ENCODE measurements around the gene B9D2. TPM values are rescaled to one million over a fixed set of nuclear protein-coding genes. Genes with fewer than 3 reads are reported as not detected.

B9D2 gene
- total and polyA plus RNA-seq, 4 donors = 1.6 to 13.5 (median 4.8) TPM

GRCh38 chr19:41330481-41330880 lies 33.5 kb downstream of the B9D2 start:
- no peak overlapping the region for H3K27ac ChIP-seq (ENCODE audit: low read depth in 1 of 2, low read length in 2 of 2)
- intact Hi-C loops (cut with DNase I) = no loop called here
- H3K9me3 ChIP-seq (ENCODE audit: control insufficient read depth, low read length) = no peaks in the 10 kb centered on the region
- H3K4me1 ChIP-seq (ENCODE audit: control insufficient read depth in 1 of 2, insufficient read depth in 2 of 2, low read length in 2 of 2) = no peaks in the 10 kb centered on the region
- no peaks in the 10 kb centered on the region for H3K27me3 ChIP-seq (ENCODE audit: control insufficient read depth in 1 of 2, insufficient read depth in 2 of 2, low read length in 1 of 2)
- H3K4me3 ChIP-seq (ENCODE audit: low read length in 2 of 2) = no peak overlapping the region
- ATAC-seq (ENCODE audit: low FRiP score) (no peak), DNase-seq (no peak)
- H3K36me3 ChIP-seq (ENCODE audit: control insufficient read depth in 1 of 2, insufficient read depth in 2 of 2, low read length in 1 of 2) = peaks cover 0 to 2% of the 10 kb centered on the region in 2 donors
- WGBS, 2 donors = 85 to 89% methylated on average over 4 of the region's 4 CpGs

- Histone ChIP-seq H3K27ac (ENCODE audit: low read depth in 1 of 2, low read length in 2 of 2) (no peak overlapping the region), H3K4me1 (ENCODE audit: control insufficient read depth in 1 of 2, insufficient read depth in 2 of 2, low read length in 2 of 2) (no peaks in the 10 kb centered on the region), H3K27me3 (ENCODE audit: control insufficient read depth in 1 of 2, insufficient read depth in 2 of 2, low read length in 1 of 2) (no peaks in the 10 kb centered on the region), H3K36me3 (ENCODE audit: control insufficient read depth in 1 of 2, insufficient read depth in 2 of 2, low read length in 1 of 2) (peaks cover 0 to 2% of the 10 kb centered on the region in 2 donors), H3K4me3 (ENCODE audit: low read length in 2 of 2) (no peak overlapping the region), H3K9me3 (ENCODE audit: control insufficient read depth, low read length) (no peaks in the 10 kb centered on the region)
- ATAC-seq (ENCODE audit: low FRiP score) (no peak), DNase-seq (peak in 1 of 2 donors; percentile 73)
- intact Hi-C loops (cut with DNase I) = no loop called here
- 95 to 100% methylated on average over 1 of the region's 1 CpG for WGBS, 2 donors
Observed at GRCh38 chr19:41328842-41329225, 35.1 kb downstream of the B9D2 start.

- ATAC-seq (ENCODE audit: low FRiP score) (no peak), DNase-seq (no peak)
- H3K36me3 ChIP-seq (ENCODE audit: control insufficient read depth in 1 of 2, insufficient read depth in 2 of 2, low read length in 1 of 2) = peaks cover 0 to 2% of the 10 kb centered on the region in 2 donors
- WGBS, 2 donors = 76 to 81% methylated on average over 22 of the region's 22 CpGs
- no peaks in the 10 kb centered on the region for H3K27me3 ChIP-seq (ENCODE audit: control insufficient read depth in 1 of 2, insufficient read depth in 2 of 2, low read length in 1 of 2)
- intact Hi-C loops (cut with DNase I) = no loop called here
- no peak overlapping the region for H3K27ac ChIP-seq (ENCODE audit: low read depth in 1 of 2, low read length in 2 of 2)
- H3K4me3 ChIP-seq (ENCODE audit: low read length in 2 of 2) = no peak overlapping the region
- no peaks in the 10 kb centered on the region for H3K9me3 ChIP-seq (ENCODE audit: control insufficient read depth, low read length)
- H3K4me1 ChIP-seq (ENCODE audit: control insufficient read depth in 1 of 2, insufficient read depth in 2 of 2, low read length in 2 of 2) = no peaks in the 10 kb centered on the region
Observed at GRCh38 chr19:41328157-41328841, 35.6 kb downstream of the B9D2 start.

GRCh38 chr19:41327576-41328156 lies 36.3 kb downstream of the B9D2 start:
- Histone ChIP-seq H3K27ac (ENCODE audit: low read depth in 1 of 2, low read length in 2 of 2) (peak overlapping the region in 1 of 2 donors; percentile 2), H3K4me3 (ENCODE audit: low read length in 2 of 2) (no peak overlapping the region), H3K27me3 (ENCODE audit: control insufficient read depth in 1 of 2, insufficient read depth in 2 of 2, low read length in 1 of 2) (no peaks in the 10 kb centered on the region), H3K36me3 (ENCODE audit: control insufficient read depth in 1 of 2, insufficient read depth in 2 of 2, low read length in 1 of 2) (peaks cover 0 to 2% of the 10 kb centered on the region in 2 donors), H3K4me1 (ENCODE audit: control insufficient read depth in 1 of 2, insufficient read depth in 2 of 2, low read length in 2 of 2) (no peaks in the 10 kb centered on the region), H3K9me3 (ENCODE audit: control insufficient read depth, low read length) (no peaks in the 10 kb centered on the region)
- peak; percentile 44 for ATAC-seq (ENCODE audit: low FRiP score)
- peak; percentile 85 to 86 for DNase-seq
- 39 to 60% methylated on average over 32 to 33 of the region's 33 CpGs for WGBS, 2 donors
- intact Hi-C loops (cut with DNase I) = no loop called here

GRCh38 chr19:41327076-41327575 lies 36.8 kb downstream of the B9D2 start:
- no peak overlapping the region for H3K4me3 ChIP-seq (ENCODE audit: low read length in 2 of 2)
- peaks cover 0 to 1% of the 10 kb centered on the region in 2 donors for H3K36me3 ChIP-seq (ENCODE audit: control insufficient read depth in 1 of 2, insufficient read depth in 2 of 2, low read length in 1 of 2)
- H3K4me1 ChIP-seq (ENCODE audit: control insufficient read depth in 1 of 2, insufficient read depth in 2 of 2, low read length in 2 of 2) = no peaks in the 10 kb centered on the region

GRCh38 chr19:41325947-41326706 lies 37.8 kb downstream of the B9D2 start:
- no peak overlapping the region for H3K4me3 ChIP-seq (ENCODE audit: low read length in 2 of 2)
- peak overlapping the region; percentile 33 to 40 for H3K27ac ChIP-seq (ENCODE audit: low read depth in 1 of 2, low read length in 2 of 2)
- no peaks in the 10 kb centered on the region for H3K36me3 ChIP-seq (ENCODE audit: control insufficient read depth in 1 of 2, insufficient read depth in 2 of 2, low read length in 1 of 2)
- no peaks in the 10 kb centered on the region for H3K4me1 ChIP-seq (ENCODE audit: control insufficient read depth in 1 of 2, insufficient read depth in 2 of 2, low read length in 2 of 2)
- 11 to 12% methylated on average over 30 of the region's 30 CpGs for WGBS, 2 donors
- no peaks in the 10 kb centered on the region for H3K9me3 ChIP-seq (ENCODE audit: control insufficient read depth, low read length)
- peak; percentile 6 for ATAC-seq (ENCODE audit: low FRiP score)
- no peaks in the 10 kb centered on the region for H3K27me3 ChIP-seq (ENCODE audit: control insufficient read depth in 1 of 2, insufficient read depth in 2 of 2, low read length in 1 of 2)
- DNase-seq = no peak
- intact Hi-C loops (cut with DNase I) = loop anchor here in 1 of 2 donors (1.0 to 2.0 kb wide), 2 partner anchors 16 to 27 kb away; partner anchors contain the start of genes CCDC97 and TGFB1

More at GRCh38 chr19:41327076-41327575, 36.8 kb downstream of the B9D2 start:
- Histone ChIP-seq H3K9me3 (ENCODE audit: control insufficient read depth, low read length) (no peaks in the 10 kb centered on the region), H3K27ac (ENCODE audit: low read depth in 1 of 2, low read length in 2 of 2) (peak overlapping the region in 1 of 2 donors; percentile 14), H3K27me3 (ENCODE audit: control insufficient read depth in 1 of 2, insufficient read depth in 2 of 2, low read length in 1 of 2) (no peaks in the 10 kb centered on the region)
- 59 to 70% methylated on average over 13 of the region's 13 CpGs for WGBS, 2 donors
- no peak for DNase-seq
- ATAC-seq (ENCODE audit: low FRiP score) = no peak
- intact Hi-C loops (cut with DNase I) = no loop called here

GRCh38 chr19:41325640-41325946 lies 38.4 kb downstream of the B9D2 start:
- 1 to 3% methylated on average over 10 of the region's 10 CpGs for WGBS, 2 donors
- Histone ChIP-seq H3K4me3 (ENCODE audit: low read length in 2 of 2) (no peak overlapping the region), H3K27me3 (ENCODE audit: control insufficient read depth in 1 of 2, insufficient read depth in 2 of 2, low read length in 1 of 2) (no peaks in the 10 kb centered on the region), H3K36me3 (ENCODE audit: control insufficient read depth in 1 of 2, insufficient read depth in 2 of 2, low read length in 1 of 2) (no peaks in the 10 kb centered on the region), H3K27ac (ENCODE audit: low read depth in 1 of 2, low read length in 2 of 2) (peak overlapping the region; percentile 33 to 40), H3K9me3 (ENCODE audit: control insufficient read depth, low read length) (no peaks in the 10 kb centered on the region), H3K4me1 (ENCODE audit: control insufficient read depth in 1 of 2, insufficient read depth in 2 of 2, low read length in 2 of 2) (no peaks in the 10 kb centered on the region)
- ATAC-seq (ENCODE audit: low FRiP score) = no peak
- intact Hi-C loops (cut with DNase I) = loop anchor here in 1 of 2 donors (1.0 to 2.0 kb wide), 2 partner anchors 15 to 27 kb away; partner anchors contain the start of genes CCDC97 and TGFB1
- no peak for DNase-seq

- no peaks in the 10 kb centered on the region for H3K9me3 ChIP-seq (ENCODE audit: control insufficient read depth, low read length)
- no peaks in the 10 kb centered on the region for H3K4me1 ChIP-seq (ENCODE audit: control insufficient read depth in 1 of 2, insufficient read depth in 2 of 2, low read length in 2 of 2)
- peak overlapping the region; percentile 40 to 81 for H3K27ac ChIP-seq (ENCODE audit: low read depth in 1 of 2, low read length in 2 of 2)
- ATAC-seq (ENCODE audit: low FRiP score) (peak; percentile 43), DNase-seq (peak; percentile 88 to 91)
- no peaks in the 10 kb centered on the region for H3K27me3 ChIP-seq (ENCODE audit: control insufficient read depth in 1 of 2, insufficient read depth in 2 of 2, low read length in 1 of 2)
- no peaks in the 10 kb centered on the region for H3K36me3 ChIP-seq (ENCODE audit: control insufficient read depth in 1 of 2, insufficient read depth in 2 of 2, low read length in 1 of 2)
- intact Hi-C loops (cut with DNase I) = loop anchor here (1.0 to 5.0 kb wide), 3 partner anchors 15 to 32 kb away; partner anchors contain the start of genes CCDC97 (in 1 of the 2) and TGFB1 (in 1 of the 2)
- no peak overlapping the region for H3K4me3 ChIP-seq (ENCODE audit: low read length in 2 of 2)
- 2 to 3% methylated on average over 14 to 23 of the region's 23 CpGs for WGBS, 2 donors
Observed at GRCh38 chr19:41324921-41325639, 38.9 kb downstream of the B9D2 start.

Data from aorta (tissue), 5 donors.